Measurements from ENCODE around the gene ZNF576. TPM values are rescaled to one million over a fixed set of nuclear protein-coding genes. Genes with fewer than 3 reads are reported as not detected.

ZNF576 gene
- total and polyA plus RNA-seq, 2 of the 13 experiments (the other 11 are each of a cell fraction or from before 2014, with no cell fraction given), result 7.2 to 9.6 TPM

DNA sequence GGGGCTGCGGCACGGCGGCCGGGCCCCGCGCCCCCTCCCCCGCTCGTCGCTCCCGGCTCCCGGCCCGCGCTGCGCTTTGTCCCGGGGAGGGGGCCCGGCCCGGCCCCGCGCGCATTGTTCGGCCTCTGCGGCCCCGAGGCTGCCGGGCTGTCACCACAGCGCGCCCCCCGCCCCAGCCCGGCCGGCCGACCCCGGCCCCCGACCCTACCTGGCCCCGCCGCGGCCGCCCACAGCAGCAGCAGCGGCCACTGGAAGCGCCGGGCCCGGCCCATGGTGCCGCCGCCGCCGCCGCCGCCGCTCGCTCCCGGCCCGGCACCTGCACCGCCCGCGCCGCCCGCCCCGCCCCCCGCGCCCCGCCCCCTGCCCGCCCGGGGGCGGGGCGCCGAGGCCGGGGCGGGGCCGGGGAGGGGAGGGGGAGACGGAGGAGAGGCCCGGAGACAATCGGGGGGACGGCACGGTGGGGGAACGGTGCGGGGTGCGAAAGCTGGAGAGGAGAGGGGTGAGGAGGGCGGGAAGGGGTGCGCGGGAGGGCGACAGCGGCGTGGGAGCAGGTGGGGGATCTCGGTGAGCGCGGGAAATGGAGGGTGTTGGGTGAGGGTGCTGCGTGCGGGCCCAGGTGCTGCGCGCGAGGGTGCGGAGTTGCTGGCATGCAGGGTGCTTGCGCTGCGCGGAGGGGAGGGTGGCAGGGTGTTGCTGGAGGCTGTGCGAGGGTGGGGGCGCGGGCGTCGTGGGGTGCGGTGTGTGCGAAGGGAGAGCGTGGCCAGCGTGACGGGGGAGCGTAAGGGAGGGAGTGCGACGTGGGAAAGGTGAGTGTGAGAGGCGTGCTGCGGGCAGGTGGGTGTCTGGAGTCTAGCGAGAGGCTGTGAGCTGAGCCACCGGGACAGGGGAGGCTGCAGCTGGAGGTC is 43.4 kb downstream of the ZNF576 start, which contains the start of gene CADM4 (continued):
- TF ChIP-seq GFI1 (CRISPR knock-in tag; IDR thresholded peaks at IDR 0.05; ENCODE audit: borderline replicate concordance) (no peak), NR2F6 (IDR thresholded peaks at IDR 0.05) (no peak), NR2F6 (CRISPR knock-in tag; IDR thresholded peaks at IDR 0.05) (no peak), ZNF891 (CRISPR knock-in tag; IDR thresholded peaks at IDR 0.05) (peak; percentile 63; the same call in 1 of the 2 replicates), THAP11 (CRISPR knock-in tag; IDR thresholded peaks at IDR 0.05) (no peak), GABPB1 (CRISPR knock-in tag; IDR thresholded peaks at IDR 0.05) (peak; percentile 42; the same call in 1 of the 2 replicates), WIZ (CRISPR knock-in tag; IDR thresholded peaks at IDR 0.05) (no peak), EZH2 (conservative IDR thresholded peaks at IDR 0.05; ENCODE audit: low read depth, low read length) (no peak), IRF2 (CRISPR knock-in tag; IDR thresholded peaks at IDR 0.05) (no peak), REL (CRISPR knock-in tag; conservative IDR thresholded peaks at IDR 0.05) (no peak), HMG20A (CRISPR knock-in tag; IDR thresholded peaks at IDR 0.05; ENCODE audit: borderline replicate concordance) (no peak), ZNF790 (CRISPR knock-in tag; IDR thresholded peaks at IDR 0.05; ENCODE audit: borderline replicate concordance) (no peak), ZNF331 (CRISPR knock-in tag; IDR thresholded peaks at IDR 0.05) (no peak)
- TF ChIP-seq, protein P1, sequence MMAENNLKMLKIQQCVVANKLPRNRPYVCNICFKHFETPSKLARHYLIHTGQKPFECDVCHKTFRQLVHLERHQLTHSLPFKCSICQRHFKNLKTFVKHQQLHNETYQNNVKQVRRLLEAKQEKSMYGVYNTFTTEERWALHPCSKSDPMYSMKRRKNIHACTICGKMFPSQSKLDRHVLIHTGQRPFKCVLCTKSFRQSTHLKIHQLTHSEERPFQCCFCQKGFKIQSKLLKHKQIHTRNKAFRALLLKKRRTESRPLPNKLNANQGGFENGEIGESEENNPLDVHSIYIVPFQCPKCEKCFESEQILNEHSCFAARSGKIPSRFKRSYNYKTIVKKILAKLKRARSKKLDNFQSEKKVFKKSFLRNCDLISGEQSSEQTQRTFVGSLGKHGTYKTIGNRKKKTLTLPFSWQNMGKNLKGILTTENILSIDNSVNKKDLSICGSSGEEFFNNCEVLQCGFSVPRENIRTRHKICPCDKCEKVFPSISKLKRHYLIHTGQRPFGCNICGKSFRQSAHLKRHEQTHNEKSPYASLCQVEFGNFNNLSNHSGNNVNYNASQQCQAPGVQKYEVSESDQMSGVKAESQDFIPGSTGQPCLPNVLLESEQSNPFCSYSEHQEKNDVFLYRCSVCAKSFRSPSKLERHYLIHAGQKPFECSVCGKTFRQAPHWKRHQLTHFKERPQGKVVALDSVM (CRISPR knock-in tag; IDR thresholded peaks at IDR 0.05), result peak; percentile 94
- TF ChIP-seq, protein P2, sequence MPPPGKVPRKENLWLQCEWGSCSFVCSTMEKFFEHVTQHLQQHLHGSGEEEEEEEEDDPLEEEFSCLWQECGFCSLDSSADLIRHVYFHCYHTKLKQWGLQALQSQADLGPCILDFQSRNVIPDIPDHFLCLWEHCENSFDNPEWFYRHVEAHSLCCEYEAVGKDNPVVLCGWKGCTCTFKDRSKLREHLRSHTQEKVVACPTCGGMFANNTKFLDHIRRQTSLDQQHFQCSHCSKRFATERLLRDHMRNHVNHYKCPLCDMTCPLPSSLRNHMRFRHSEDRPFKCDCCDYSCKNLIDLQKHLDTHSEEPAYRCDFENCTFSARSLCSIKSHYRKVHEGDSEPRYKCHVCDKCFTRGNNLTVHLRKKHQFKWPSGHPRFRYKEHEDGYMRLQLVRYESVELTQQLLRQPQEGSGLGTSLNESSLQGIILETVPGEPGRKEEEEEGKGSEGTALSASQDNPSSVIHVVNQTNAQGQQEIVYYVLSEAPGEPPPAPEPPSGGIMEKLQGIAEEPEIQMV (CRISPR knock-in tag; IDR thresholded peaks at IDR 0.05; ENCODE audit: low read depth), result no peak
- TF ChIP-seq, protein P3, sequence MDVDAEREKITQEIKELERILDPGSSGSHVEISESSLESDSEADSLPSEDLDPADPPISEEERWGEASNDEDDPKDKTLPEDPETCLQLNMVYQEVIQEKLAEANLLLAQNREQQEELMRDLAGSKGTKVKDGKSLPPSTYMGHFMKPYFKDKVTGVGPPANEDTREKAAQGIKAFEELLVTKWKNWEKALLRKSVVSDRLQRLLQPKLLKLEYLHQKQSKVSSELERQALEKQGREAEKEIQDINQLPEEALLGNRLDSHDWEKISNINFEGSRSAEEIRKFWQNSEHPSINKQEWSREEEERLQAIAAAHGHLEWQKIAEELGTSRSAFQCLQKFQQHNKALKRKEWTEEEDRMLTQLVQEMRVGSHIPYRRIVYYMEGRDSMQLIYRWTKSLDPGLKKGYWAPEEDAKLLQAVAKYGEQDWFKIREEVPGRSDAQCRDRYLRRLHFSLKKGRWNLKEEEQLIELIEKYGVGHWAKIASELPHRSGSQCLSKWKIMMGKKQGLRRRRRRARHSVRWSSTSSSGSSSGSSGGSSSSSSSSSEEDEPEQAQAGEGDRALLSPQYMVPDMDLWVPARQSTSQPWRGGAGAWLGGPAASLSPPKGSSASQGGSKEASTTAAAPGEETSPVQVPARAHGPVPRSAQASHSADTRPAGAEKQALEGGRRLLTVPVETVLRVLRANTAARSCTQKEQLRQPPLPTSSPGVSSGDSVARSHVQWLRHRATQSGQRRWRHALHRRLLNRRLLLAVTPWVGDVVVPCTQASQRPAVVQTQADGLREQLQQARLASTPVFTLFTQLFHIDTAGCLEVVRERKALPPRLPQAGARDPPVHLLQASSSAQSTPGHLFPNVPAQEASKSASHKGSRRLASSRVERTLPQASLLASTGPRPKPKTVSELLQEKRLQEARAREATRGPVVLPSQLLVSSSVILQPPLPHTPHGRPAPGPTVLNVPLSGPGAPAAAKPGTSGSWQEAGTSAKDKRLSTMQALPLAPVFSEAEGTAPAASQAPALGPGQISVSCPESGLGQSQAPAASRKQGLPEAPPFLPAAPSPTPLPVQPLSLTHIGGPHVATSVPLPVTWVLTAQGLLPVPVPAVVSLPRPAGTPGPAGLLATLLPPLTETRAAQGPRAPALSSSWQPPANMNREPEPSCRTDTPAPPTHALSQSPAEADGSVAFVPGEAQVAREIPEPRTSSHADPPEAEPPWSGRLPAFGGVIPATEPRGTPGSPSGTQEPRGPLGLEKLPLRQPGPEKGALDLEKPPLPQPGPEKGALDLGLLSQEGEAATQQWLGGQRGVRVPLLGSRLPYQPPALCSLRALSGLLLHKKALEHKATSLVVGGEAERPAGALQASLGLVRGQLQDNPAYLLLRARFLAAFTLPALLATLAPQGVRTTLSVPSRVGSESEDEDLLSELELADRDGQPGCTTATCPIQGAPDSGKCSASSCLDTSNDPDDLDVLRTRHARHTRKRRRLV (CRISPR knock-in tag; IDR thresholded peaks at IDR 0.05), result no peak
- TF ChIP-seq, protein P4, sequence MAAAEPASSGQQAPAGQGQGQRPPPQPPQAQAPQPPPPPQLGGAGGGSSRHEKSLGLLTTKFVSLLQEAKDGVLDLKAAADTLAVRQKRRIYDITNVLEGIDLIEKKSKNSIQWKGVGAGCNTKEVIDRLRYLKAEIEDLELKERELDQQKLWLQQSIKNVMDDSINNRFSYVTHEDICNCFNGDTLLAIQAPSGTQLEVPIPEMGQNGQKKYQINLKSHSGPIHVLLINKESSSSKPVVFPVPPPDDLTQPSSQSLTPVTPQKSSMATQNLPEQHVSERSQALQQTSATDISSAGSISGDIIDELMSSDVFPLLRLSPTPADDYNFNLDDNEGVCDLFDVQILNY (CRISPR knock-in tag; conservative IDR thresholded peaks at IDR 0.05), result no peak
- TF ChIP-seq, protein P5, sequence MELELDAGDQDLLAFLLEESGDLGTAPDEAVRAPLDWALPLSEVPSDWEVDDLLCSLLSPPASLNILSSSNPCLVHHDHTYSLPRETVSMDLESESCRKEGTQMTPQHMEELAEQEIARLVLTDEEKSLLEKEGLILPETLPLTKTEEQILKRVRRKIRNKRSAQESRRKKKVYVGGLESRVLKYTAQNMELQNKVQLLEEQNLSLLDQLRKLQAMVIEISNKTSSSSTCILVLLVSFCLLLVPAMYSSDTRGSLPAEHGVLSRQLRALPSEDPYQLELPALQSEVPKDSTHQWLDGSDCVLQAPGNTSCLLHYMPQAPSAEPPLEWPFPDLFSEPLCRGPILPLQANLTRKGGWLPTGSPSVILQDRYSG (CRISPR knock-in tag; IDR thresholded peaks at IDR 0.05), result no peak
